Epithelial cell of esophagus (primary cell): ENCODE data around the gene ADCYAP1R1.

ENCODE experiments used
- DNase-seq: peaks from one replicate; pipeline ENCODE4 v3.0.0; 2010; ENCODE audit warnings: low read depth
- H3K4me3 ChIP-seq: 2 replicates; pipeline ENCODE4 v1.5.1; 2011; ENCODE audit warnings: mild to moderate bottlenecking, low read length, control low read depth
- CTCF ChIP-seq: IDR thresholded peaks from 2 replicates; pipeline ENCODE4 v1.5.1; 2011; ENCODE audit warnings: low read depth, mild to moderate bottlenecking, low read length, control low read depth, inconsistent platforms; ENCODE audit not compliant: insufficient read depth; ENCODE audit errors: missing control alignments

ADCYAP1R1 gene

DNA sequence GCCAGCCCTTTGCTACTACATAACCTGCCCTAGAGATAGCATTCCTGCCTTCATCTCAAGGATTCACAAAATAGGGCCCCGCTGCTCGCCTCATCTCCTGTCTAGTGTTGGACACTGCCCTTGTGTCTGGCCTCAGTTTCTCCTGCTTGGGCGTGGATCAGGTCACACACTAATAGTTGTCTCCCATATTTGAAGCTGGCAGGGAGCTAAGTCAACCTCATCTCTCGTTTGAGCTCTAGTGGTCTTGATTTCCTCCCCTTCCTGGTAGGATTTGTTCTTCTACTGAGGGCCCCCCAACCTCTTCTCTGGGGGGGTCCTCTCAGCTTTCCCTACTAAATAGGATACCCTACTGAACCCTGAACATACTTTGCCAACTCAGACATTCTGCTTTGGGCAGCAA lies 42.2 kb downstream of the ADCYAP1R1 start:
- no peak overlapping the region for H3K4me3 ChIP-seq
- TF ChIP-seq CTCF, result no peak
- DNase-seq, result no peak

GRCh38 chr7:31095286-31096197 lies 43.4 kb downstream of the ADCYAP1R1 start:
- no peak for DNase-seq
- TF ChIP-seq CTCF, result no peak
- H3K4me3 ChIP-seq, result no peak overlapping the region

DNA sequence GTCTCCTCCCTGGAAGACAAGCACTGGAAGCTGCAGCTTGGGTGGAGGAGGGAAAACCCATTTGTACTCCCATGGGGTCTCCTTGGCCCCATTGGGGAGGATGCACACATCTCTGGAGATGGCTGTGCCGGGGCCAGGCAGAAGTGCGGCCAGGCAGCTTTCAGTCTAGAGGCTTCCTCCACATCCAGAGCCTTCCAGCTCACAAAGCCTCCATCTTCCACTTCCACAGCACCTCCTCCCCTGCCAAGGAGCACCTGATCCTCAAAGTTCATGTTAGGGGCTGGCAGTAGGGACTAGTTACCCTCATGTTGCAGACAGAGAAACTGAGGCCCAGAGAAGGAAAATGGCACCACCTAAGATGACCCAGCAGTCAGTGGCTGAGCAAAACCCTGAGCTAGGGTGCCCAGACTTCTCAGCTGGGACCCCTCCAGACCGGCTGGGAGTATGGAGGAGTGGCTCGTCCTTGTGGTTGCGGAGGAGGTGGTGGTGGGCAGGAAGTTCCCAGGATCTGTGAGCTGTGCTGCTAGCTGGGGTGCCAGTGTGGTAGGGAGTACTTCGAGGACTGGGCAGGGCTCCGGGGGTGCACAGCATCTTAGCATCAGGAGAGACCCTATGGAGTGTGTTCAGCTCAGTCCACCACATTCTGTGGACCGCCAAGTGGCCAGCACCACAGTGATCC lies 44.2 kb downstream of the ADCYAP1R1 start:
- TF ChIP-seq CTCF, result no peak
- DNase-seq, result no peak

GRCh38 chr7:31096877-31097258 lies 44.8 kb downstream of the ADCYAP1R1 start:
- DNase-seq, result no peak

More for the DNA sequence above, 44.2 kb downstream of the ADCYAP1R1 start:
- no peak overlapping the region for H3K4me3 ChIP-seq

GRCh38 chr7:31098642-31099360 lies 46.7 kb downstream of the ADCYAP1R1 start:
- H3K4me3 ChIP-seq, result no peak overlapping the region
- TF ChIP-seq CTCF, result no peak
- peak; percentile 3 for DNase-seq

More at GRCh38 chr7:31096877-31097258, 44.8 kb downstream of the ADCYAP1R1 start:
- no peak overlapping the region for H3K4me3 ChIP-seq
- TF ChIP-seq CTCF, result no peak

DNA sequence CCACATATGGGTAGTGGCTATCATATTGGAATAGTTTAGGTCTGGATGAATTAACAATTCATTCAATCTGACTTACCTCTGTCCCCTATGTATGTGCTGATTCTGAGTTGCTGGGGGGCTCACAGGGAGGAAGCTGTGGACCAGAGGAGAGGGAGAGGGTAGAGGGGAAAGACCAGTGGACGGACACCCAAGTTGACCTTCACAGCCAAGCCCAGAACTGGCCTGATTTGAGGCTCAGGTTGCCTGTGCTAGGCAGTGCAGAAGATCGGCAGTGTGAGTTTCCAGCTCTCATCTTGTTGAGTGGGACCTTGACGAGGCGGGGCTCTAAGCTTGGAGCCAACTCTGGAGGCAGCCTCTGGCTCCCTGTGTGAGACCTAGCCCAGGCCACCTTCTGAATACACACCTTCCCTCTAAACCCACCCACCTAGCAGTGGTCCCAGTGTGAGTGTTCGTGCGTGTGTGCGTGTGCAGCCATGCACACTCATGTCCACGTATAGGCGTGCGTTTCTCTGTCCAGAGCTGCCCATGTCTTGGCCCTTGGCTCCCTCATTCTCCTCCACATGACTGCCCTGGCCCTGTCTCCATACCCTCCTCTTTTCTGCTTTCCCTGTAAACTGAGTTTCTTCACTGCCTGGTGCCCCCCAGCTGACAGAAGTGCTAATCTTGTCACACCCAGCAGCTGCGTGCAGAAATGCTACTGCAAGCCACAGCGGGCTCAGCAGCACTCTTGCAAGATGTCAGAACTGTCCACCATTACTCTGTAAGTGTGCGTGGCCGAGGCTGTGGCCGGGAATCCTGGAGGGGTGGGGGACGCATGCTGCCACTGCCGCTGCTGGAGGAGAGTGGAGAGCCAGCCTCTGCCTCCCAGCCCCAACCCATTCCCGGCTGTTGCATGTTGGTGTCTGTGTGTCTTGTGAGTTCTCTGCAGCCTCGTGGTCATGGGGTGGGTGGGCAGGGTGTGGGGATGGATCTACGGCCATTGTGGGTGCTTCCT lies 47.6 kb downstream of the ADCYAP1R1 start:
- DNase-seq, result no peak
- no peak for TF ChIP-seq CTCF
- H3K4me3 ChIP-seq, result no peak overlapping the region
